GM12875 (cell line): ENCODE data around the gene SNRK.

Experiments used
- H3K4me3 ChIP-seq: one replicate; pipeline ENCODE4 v1.5.1; 2011; ENCODE audit warnings: low read depth, low read length, control low read depth
- CTCF ChIP-seq: IDR thresholded peaks from 2 replicates; pipeline ENCODE4 v1.5.1; 2011; ENCODE audit warnings: low read depth, mild to moderate bottlenecking, control low read depth, inconsistent platforms, low read length, moderate library complexity, borderline replicate concordance; ENCODE audit not compliant: insufficient read depth

The SNRK gene

GRCh38 chr3:43366885-43367284, 80.5 kb downstream of the SNRK start:
- H3K4me3 ChIP-seq = no peak overlapping the region
- no peak for TF ChIP-seq CTCF

GRCh38 chr3:43369404-43370292, 83.3 kb downstream of the SNRK start:
- no peak overlapping the region for H3K4me3 ChIP-seq
- no peak for TF ChIP-seq CTCF

- no peak for TF ChIP-seq CTCF
- no peak overlapping the region for H3K4me3 ChIP-seq
These were observed 84.1 kb downstream of the SNRK start for GRCh38 chr3:43370293-43370980.

- no peak overlapping the region for H3K4me3 ChIP-seq
- TF ChIP-seq CTCF = no peak
These were observed 85.2 kb downstream of the SNRK start for GRCh38 chr3:43371494-43371893.

GRCh38 chr3:43372007-43372740, 85.8 kb downstream of the SNRK start:
- H3K4me3 ChIP-seq = no peak overlapping the region
- no peak for TF ChIP-seq CTCF

GRCh38 chr3:43372809-43373559, 86.6 kb downstream of the SNRK start:
- no peak overlapping the region for H3K4me3 ChIP-seq
- TF ChIP-seq CTCF = no peak
